Panc1 (cell line): ENCODE results near the gene LONP1. TPM values are rescaled to one million over a fixed set of nuclear protein-coding genes. Genes with fewer than 3 reads are reported as not detected.

Experiments used
- ATAC-seq: fragments of 200-7000 bp; cut with Tn5 transposase; 2 replicates; pipeline ENCODE4 v1.9.1; 2020; ENCODE audit warnings: mild to moderate bottlenecking, moderate library complexity
- BruUV-seq: library from RNA; stranded (reverse); fragments of 400-500 nt; replicated peaks from 2 replicates; lab custom pipeline; 2021; lab: Mats Ljungman, UMichigan
- CTCF ChIA-PET: fragments of 300-600 bp; sonication (Branson Sonifier 250); formaldehyde crosslinking; loops from one replicate; lab custom pipeline; 2022; ENCODE audit warnings: antibody characterized with exemption; lab: Charles Lee
- POLR2A ChIA-PET: fragments of 300-600 bp; sonication (Branson Sonifier 250); formaldehyde crosslinking; loops from one replicate; lab custom pipeline; 2022; ENCODE audit warnings: antibody characterized with exemption; lab: Charles Lee
- DNase-seq: peaks from one replicate; pipeline ENCODE4 v3.0.0-alpha.2; 2010; ENCODE audit warnings: low read depth, low spot score
- H3K27ac ChIP-seq: 2 replicates; pipeline ENCODE4 v1.5.1; 2011; ENCODE audit warnings: mild to moderate bottlenecking, low read length, inconsistent platforms
- H3K27me3 ChIP-seq: fragments of 200-500 bp; sonication (Bioruptor generic); 2 replicates; pipeline ENCODE4 v1.6.0; 2014; ENCODE audit warnings: low read length, inconsistent platforms; ENCODE audit not compliant: control insufficient read depth, insufficient read depth
- H3K36me3 ChIP-seq: fragments of 200-500 bp; sonication (Bioruptor generic); 2 replicates; pipeline ENCODE4 v1.5.1; 2014; ENCODE audit warnings: inconsistent platforms, mild to moderate bottlenecking, low read length, moderate library complexity; ENCODE audit not compliant: control insufficient read depth, insufficient read depth
- H3K4me1 ChIP-seq: 2 replicates; pipeline ENCODE4 v1.5.1; 2011; ENCODE audit warnings: inconsistent platforms, mild to moderate bottlenecking, low read length, moderate library complexity; ENCODE audit not compliant: control insufficient read depth, insufficient read depth
- H3K4me3 ChIP-seq, 2 experiments: 2 replicates each; pipeline ENCODE4 v1.5.1; 2011 to 2012; ENCODE audit warnings: low read depth in 2 of 2, low read length in 2 of 2, mild to moderate bottlenecking in 2 of 2, inconsistent platforms in 1 of 2, moderate library complexity in 1 of 2
- H3K9me3 ChIP-seq: fragments of 200-500 bp; sonication (Bioruptor generic); 2 replicates; pipeline ENCODE4 v1.5.1; 2014; ENCODE audit warnings: low read depth, mild to moderate bottlenecking, inconsistent platforms, low read length, moderate library complexity; ENCODE audit not compliant: control insufficient read depth, insufficient read depth
- CTCF ChIP-seq: fragments of 450-650 bp; IDR thresholded peaks from 2 replicates; pipeline ENCODE4 v1.5.1; 2017; ENCODE audit warnings: mild to moderate bottlenecking
- POLR2AphosphoS5 ChIP-seq: IDR thresholded peaks from 2 replicates; pipeline ENCODE4 v1.6.1; 2012; ENCODE audit warnings: mild to moderate bottlenecking, low read depth, low read length, moderate library complexity
- REST ChIP-seq, 2 experiments: IDR thresholded peaks; 2 replicates each; pipeline ENCODE4 v1.6.1; 2011 to 2012; ENCODE audit warnings: low read depth in 2 of 2, control low read depth in 1 of 2, low read length in 1 of 2, mild to moderate bottlenecking in 1 of 2, moderate library complexity in 1 of 2; ENCODE audit not compliant: insufficient read depth in 1 of 2
- SIN3A ChIP-seq: IDR thresholded peaks from 2 replicates; pipeline ENCODE4 v1.6.1; 2012; ENCODE audit warnings: low read depth, mild to moderate bottlenecking, low read length, moderate library complexity, borderline replicate concordance; ENCODE audit not compliant: insufficient read depth
- TCF7L2 ChIP-seq: IDR thresholded peaks from 2 replicates; pipeline ENCODE4 v1.6.1; 2011; ENCODE audit warnings: mild to moderate bottlenecking, low read depth, low read length, inconsistent platforms
- in situ Hi-C: cut with HindIII; loops from 2 replicates; pipeline ENCODE4 v1.10.0; 2016; ENCODE audit warnings: low sequenced_read_pairs, low pct_unique_long_range_greater_than_20kb
- intact Hi-C: fragments of 100-400 bp; cut with micrococcal nuclease; formaldehyde crosslinking; loops from one replicate; pipeline ENCODE4 v1.10.0; 2022; ENCODE audit not compliant: unreplicated experiment
- total RNA-seq: library from RNA; stranded (reverse); gene quantifications from one replicate; pipeline ENCODE4 v1.2.1, GENCODE V29; 2021; ENCODE audit not compliant: unreplicated experiment

Gene LONP1
- total RNA-seq, 1 experiment from 2014 or later = 93.0 TPM

GRCh38 chr19:5706876-5707573 lies 12.9 kb downstream of the LONP1 start:
- Histone ChIP-seq H3K9me3 (no peaks in the 10 kb centered on the region), H3K4me3 (no peak overlapping the region), H3K36me3 (peaks cover 2% of the 10 kb centered on the region), H3K27ac (no peak overlapping the region), H3K27me3 (no peaks in the 10 kb centered on the region), H3K4me1 (no peaks in the 10 kb centered on the region)
- ChIA-PET POLR2A (no interaction called here), CTCF (no interaction called here)
- DNase-seq = no peak
- ATAC-seq = no peak
- no TSS peak for BruUV-seq
- intact Hi-C loops (no loop called here), in situ Hi-C loops (no loop called here)
- TF ChIP-seq CTCF = no peak
- no peak for TF ChIP-seq POLR2AphosphoS5
- TF ChIP-seq TCF7L2 = no peak
- TF ChIP-seq SIN3A = no peak
- TF ChIP-seq REST (IDR thresholded peaks at IDR 0.05; ENCODE audit: insufficient read depth in 1 of 2, low read depth in 2 of 2, low read length in 1 of 2) = no peak

GRCh38 chr19:5705552-5705951 lies 14.4 kb downstream of the LONP1 start:
- Histone ChIP-seq H3K36me3 (no peaks in the 10 kb centered on the region; the same call in none of the 2 replicates), H3K27ac (no peak overlapping the region), H3K4me3 (no peak overlapping the region), H3K9me3 (no peaks in the 10 kb centered on the region), H3K27me3 (no peaks in the 10 kb centered on the region), H3K4me1 (no peaks in the 10 kb centered on the region)
- BruUV-seq = no TSS peak
- CTCF ChIA-PET = no interaction called here
- ATAC-seq (no peak), DNase-seq (no peak)
- intact Hi-C loops (no loop called here), in situ Hi-C loops (no loop called here)
- TF ChIP-seq SIN3A (no peak), REST (IDR thresholded peaks at IDR 0.05; ENCODE audit: insufficient read depth in 1 of 2, low read depth in 2 of 2, low read length in 1 of 2) (no peak), POLR2AphosphoS5 (no peak), CTCF (no peak), TCF7L2 (no peak)
- POLR2A ChIA-PET = no interaction called here
